GM12878 (cell line): ENCODE measurements around the gene LIPE. TPM values are rescaled to one million over a fixed set of nuclear protein-coding genes. Genes with fewer than 3 reads are reported as not detected.
A peak's percentile ranks its signal among the peaks of the same experiment; 100 is the strongest.

Experiments used
- ATAC-seq: fragments of 200-7000 bp; cut with Tn5 transposase; 3 replicates; pipeline ENCODE4 v1.9.1; 2020; ENCODE audit warnings: mild to moderate bottlenecking, moderate library complexity
- BruUV-seq: library from RNA; stranded (reverse); fragments of 400-500 nt; replicated peaks from 2 replicates; lab custom pipeline; 2021; lab: Mats Ljungman, UMichigan
- CTCF ChIA-PET: fragments of 300-600 bp; sonication (Branson Sonifier 250); formaldehyde crosslinking; extraction: SDS; loops from one replicate; lab custom pipeline; 2021; ENCODE audit warnings: inconsistent platforms; lab: Yijun Ruan, JAX
- POLR2A ChIA-PET: fragments of 350-600 bp; formaldehyde crosslinking; extraction: SDS; loops from one replicate; lab custom pipeline; 2021; ENCODE audit warnings: inconsistent platforms; lab: Charles Lee
- RAD21 ChIA-PET: fragments of 300-600 bp; sonication (Branson Sonifier 250); formaldehyde crosslinking; loops from one replicate; lab custom pipeline; 2023; ENCODE audit warnings: antibody characterized with exemption; ENCODE audit not compliant: unreplicated experiment; lab: Charles Lee
- SMC1A ChIA-PET: fragments of 300-600 bp; sonication (Branson Sonifier 250); formaldehyde crosslinking; loops from one replicate; lab custom pipeline; 2023; ENCODE audit not compliant: unreplicated experiment, uncharacterized antibody; lab: Charles Lee
- DNase-seq: peaks from one replicate; pipeline ENCODE4 v3.0.0-alpha.2; 2011; ENCODE audit warnings: low read depth, low spot score
- FAIRE-seq: peaks from 3 replicates; lab custom pipeline; 2011; peaks lifted over from hg19 to GRCh38; lab: Jason Lieb, UNC
- H2AFZ ChIP-seq: 2 replicates; pipeline ENCODE4 v1.6.0; 2011; ENCODE audit warnings: low read depth, low read length, control low read depth; ENCODE audit not compliant: control insufficient read depth
- H3K27ac ChIP-seq: 2 replicates; pipeline ENCODE4 v1.5.1; 2011; ENCODE audit warnings: control low read depth; ENCODE audit not compliant: control insufficient read depth, insufficient read depth
- H3K27me3 ChIP-seq, 2 experiments: replicated peaks in 1 of 2; 2 replicates each; pipeline versions ENCODE4 v1.6.0 to v1.6.1; 2011; ENCODE audit warnings: low read length in 1 of 2; ENCODE audit not compliant: control insufficient read depth in 2 of 2, insufficient read depth in 2 of 2
- H3K36me3 ChIP-seq, 2 experiments: 2 replicates each; pipeline ENCODE4 v1.5.1; 2011; ENCODE audit warnings: low read length in 1 of 2; ENCODE audit not compliant: control insufficient read depth in 2 of 2, insufficient read depth in 2 of 2
- H3K4me1 ChIP-seq: 2 replicates; pipeline ENCODE4 v1.6.1; 2011; ENCODE audit warnings: mild to moderate bottlenecking, low read length, moderate library complexity, mixed read lengths; ENCODE audit not compliant: control insufficient read depth, insufficient read depth
- H3K4me2 ChIP-seq: 2 replicates; pipeline ENCODE4 v1.6.0; 2011; ENCODE audit warnings: control low read depth; ENCODE audit not compliant: control insufficient read depth, insufficient read depth
- H3K4me3 ChIP-seq: fragments of 200-600 bp; sonication (generic); 2 replicates; pipeline ENCODE4 v1.5.1; 2016
- H3K79me2 ChIP-seq: 2 replicates; pipeline ENCODE4 v1.6.0; 2011; ENCODE audit warnings: low read length; ENCODE audit not compliant: control insufficient read depth, insufficient read depth
- H3K9ac ChIP-seq: 2 replicates; pipeline ENCODE4 v1.8.0; 2011; ENCODE audit warnings: low read length, control low read depth, mixed read lengths; ENCODE audit not compliant: control insufficient read depth, insufficient read depth
- H3K9me3 ChIP-seq: replicated peaks from 3 replicates; pipeline ENCODE4 v1.5.1; 2011; ENCODE audit warnings: mild to moderate bottlenecking, low read length; ENCODE audit not compliant: control insufficient read depth, insufficient read depth
- H4K20me1 ChIP-seq: 2 replicates; pipeline ENCODE4 v1.6.0; 2011; ENCODE audit not compliant: control insufficient read depth, insufficient read depth
- FOS ChIP-seq: IDR thresholded peaks from 3 replicates; pipeline ENCODE4 v1.6.1; 2011; ENCODE audit warnings: borderline replicate concordance; ENCODE audit not compliant: insufficient read length; ENCODE audit errors: extremely low read depth
- IKZF1 ChIP-seq: fragments of 450-650 bp; conservative IDR thresholded peaks from 2 replicates; pipeline ENCODE4 v1.6.1; 2017; ENCODE audit warnings: antibody characterized with exemption, mild to moderate bottlenecking
- LARP7 ChIP-seq: fragments of 450-650 bp; IDR thresholded peaks from 2 replicates; pipeline ENCODE4 v1.6.1; 2017; ENCODE audit warnings: mild to moderate bottlenecking
- MYC ChIP-seq: IDR thresholded peaks from 2 replicates; pipeline ENCODE4 v1.6.1; 2011; ENCODE audit warnings: mild to moderate bottlenecking, low read length, moderate library complexity, inconsistent platforms; ENCODE audit not compliant: insufficient read depth, insufficient replicate concordance, insufficient read length, severe bottlenecking
- NFYB ChIP-seq: IDR thresholded peaks from 2 replicates; pipeline ENCODE4 v1.6.1; 2011; ENCODE audit warnings: low read depth, mild to moderate bottlenecking, low read length, improper control_type of control experiment, moderate library complexity; ENCODE audit not compliant: insufficient read depth
- NR2C2 ChIP-seq: IDR thresholded peaks from 2 replicates; pipeline ENCODE4 v1.6.1; 2011; ENCODE audit warnings: borderline replicate concordance, low read depth; ENCODE audit not compliant: control insufficient read depth, insufficient read length
- POLR2AphosphoS5 ChIP-seq: IDR thresholded peaks from 2 replicates; pipeline ENCODE4 v1.6.1; 2011; ENCODE audit warnings: mild to moderate bottlenecking, low read length, inconsistent platforms
- RFX5 ChIP-seq: IDR thresholded peaks from 2 replicates; pipeline ENCODE4 v1.6.1; 2011; ENCODE audit warnings: low read depth, low read length, improper control_type of control experiment
- SPI1 ChIP-seq: IDR thresholded peaks from 2 replicates; pipeline ENCODE4 v1.6.1; 2011; ENCODE audit warnings: low read depth, mild to moderate bottlenecking, low read length, moderate library complexity, borderline replicate concordance; ENCODE audit not compliant: insufficient read depth
- WGBS: methylation state at CpG from one replicate; pipeline ENCODE4 v1.1.6; 2016; ENCODE audit warnings: low lambda C conversion rate; ENCODE audit not compliant: insufficient replicate concordance, insufficient coverage; ENCODE audit errors: missing lambda C conversion rate; 5-methylcytosine and 5-hydroxymethylcytosine counted together
- in situ Hi-C: fragments of 300-500 bp; cut with MboI; formaldehyde crosslinking; loops from 9 replicates; pipeline ENCODE4 v1.14.3; 2018; ENCODE audit warnings: mixed read lengths
- intact Hi-C: fragments of 100-400 bp; cut with micrococcal nuclease; formaldehyde crosslinking; loops from one replicate; pipeline ENCODE4 v1.14.2; 2022; ENCODE audit not compliant: unreplicated experiment
- polyA plus RNA-seq, 11 experiments: library from polyadenylated mRNA; depleted of rRNA in 4 of 11; unstranded in 6 of 11; stranded (reverse) in 5 of 11; fragments of >200 nt; fragmentation: Nextera tagmentation in 4 of 11; fragmentation: Illumina TruSeq in 1 of 11; extraction: Ambion mirVana in 4 of 11; extraction: Trizol in 1 of 11; gene quantifications; 1 replicate in 1 of 11; 2 replicates in 10 of 11; pipeline versions ENCODE4 v1.2.1 to v1.2.3, GENCODE V29; 2011 to 2016; ENCODE audit warnings: inconsistent platforms in 2 of 11, missing spikeins in 2 of 11, low read depth in 1 of 11
- total RNA-seq, 4 experiments: library from RNA; depleted of rRNA in 3 of 4; stranded (reverse); fragments of >200 nt in 3 of 4; fragmentation: Illumina TruSeq in 1 of 4; extraction: Trizol in 1 of 4; gene quantifications; 2 replicates each; pipeline versions ENCODE4 v1.2.1 to v1.2.3, GENCODE V29; 2013 to 2021
- TF ChIP-seq, protein P1 (sequence below): fragments of 450-650 bp; IDR thresholded peaks from 2 replicates; pipeline ENCODE4 v1.6.1; 2016; ENCODE audit warnings: mild to moderate bottlenecking
- TF ChIP-seq, protein P2 (sequence below): IDR thresholded peaks from 2 replicates; pipeline ENCODE4 v1.6.1; 2012; ENCODE audit warnings: low read depth, low read length, improper control_type of control experiment
- TF ChIP-seq, protein P3 (sequence below): fragments of 450-650 bp; IDR thresholded peaks from 2 replicates; pipeline ENCODE4 v1.6.1; 2018; ENCODE audit warnings: borderline replicate concordance, mild to moderate bottlenecking; ENCODE audit not compliant: partially characterized antibody

Gene LIPE
- total and polyA plus RNA-seq, 10 of the 15 experiments (the other 5 are each of a cell fraction or from before 2014, with no cell fraction given), result 0.02 to 33.3 (median 9.5) TPM

DNA sequence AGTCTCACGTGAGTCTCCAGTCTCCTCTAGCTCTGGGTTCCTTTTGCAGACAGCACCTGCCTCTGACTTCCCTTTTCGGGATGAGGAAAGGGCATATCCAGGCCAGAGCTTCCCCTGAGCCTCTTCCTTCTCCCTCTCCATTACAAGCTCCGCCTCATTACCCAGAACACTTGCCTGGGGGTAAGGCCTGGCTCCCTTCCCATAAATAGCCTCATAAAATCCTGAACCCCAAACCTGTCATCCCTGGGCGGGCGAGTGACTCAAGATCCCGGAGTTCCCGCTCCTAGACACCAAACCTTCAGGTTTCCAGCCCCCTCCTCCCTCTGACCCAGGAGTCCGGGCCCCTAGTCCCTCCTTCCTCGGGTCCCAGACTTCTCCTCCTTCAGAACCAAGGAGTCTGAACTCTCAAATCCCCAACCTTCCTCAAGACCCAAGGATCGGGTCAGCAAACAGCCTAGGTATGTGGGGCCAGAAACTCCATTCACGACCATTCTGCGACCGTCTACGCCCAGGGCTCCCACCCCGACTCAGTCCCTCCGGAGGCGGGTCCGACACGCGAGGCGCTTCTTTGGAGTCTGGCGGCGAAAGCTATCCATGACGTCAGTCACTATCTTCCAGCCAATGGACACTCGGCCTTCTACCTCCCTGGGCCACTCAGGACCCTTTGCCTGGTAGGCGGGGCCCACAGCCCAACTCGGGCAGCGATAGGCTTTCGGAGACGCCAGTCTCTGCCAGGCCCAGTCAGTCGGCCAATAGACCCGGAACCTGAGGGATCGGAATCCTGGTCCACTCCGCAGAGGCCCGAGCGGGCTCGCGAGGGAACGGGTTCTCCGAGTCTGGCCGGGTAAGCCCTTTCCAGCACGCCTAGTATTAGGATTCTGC lies 30.6 kb downstream of the LIPE start:
- BruUV-seq, result TSS peak; percentile 93
- POLR2A ChIA-PET, result interaction anchor here (0.6 to 1.6 kb wide), 8 partner anchors 16 to 537 kb away, joined by 3 to 8 read pairs (median 4); partner anchors contain the start of gene RPS19
- Histone ChIP-seq H3K4me2 (peak overlapping the region; percentile 98), H3K79me2 (peaks cover 5% of the 10 kb centered on the region), H3K9me3 (no peaks in the 10 kb centered on the region), H3K4me1 (peaks cover 8% of the 10 kb centered on the region), H3K36me3 (no peaks in the 10 kb centered on the region), H2AFZ (peak overlapping the region; percentile 95), H4K20me1 (no peaks in the 10 kb centered on the region), H3K9ac (peak overlapping the region; percentile 78), H3K27ac (peak overlapping the region; percentile 80), H3K4me3 (peak overlapping the region; percentile 97), H3K27me3 (no peaks in the 10 kb centered on the region)
- SMC1A ChIA-PET, result interaction anchor here (1.1 to 2.9 kb wide), 7 partner anchors 10 to 54 kb away, joined by 4 to 8 read pairs (median 5); no protein-coding TSS in a partner anchor
- RAD21 ChIA-PET, result interaction anchor here (0.9 to 1.8 kb wide), 6 partner anchors 10 to 265 kb away, joined by 3 to 4 read pairs (median 4); partner anchors contain the start of gene GSK3A
- intact Hi-C loops (loop anchor here (2.0 kb wide), 1 partner anchor 72 kb away; the partner anchor contains the start of gene MEGF8), in situ Hi-C loops (no loop called here)
- DNase-seq (peak; percentile 98), FAIRE-seq (peak; percentile 99), ATAC-seq (peak; percentile 99)
- under 1% methylated on average over 42 of the region's 42 CpGs for WGBS
- CTCF ChIA-PET, result interaction anchor here (0.6 to 2.3 kb wide), 16 partner anchors 10 to 576 kb away, joined by 3 to 10 read pairs (median 5); no protein-coding TSS in a partner anchor
- TF ChIP-seq NFYB (peak; percentile 98), SPI1 (peak; percentile 26; the same call in 1 of the 2 replicates), LARP7 (peak; percentile 34; the same call in 1 of the 2 replicates), RFX5 (peak; percentile 92), MYC (no peak), NR2C2 (no peak), FOS (peak; percentile 93), POLR2AphosphoS5 (peak; percentile 89), IKZF1 (peak; percentile 39; the same call in 1 of the 2 replicates)
- TF ChIP-seq, protein P1, sequence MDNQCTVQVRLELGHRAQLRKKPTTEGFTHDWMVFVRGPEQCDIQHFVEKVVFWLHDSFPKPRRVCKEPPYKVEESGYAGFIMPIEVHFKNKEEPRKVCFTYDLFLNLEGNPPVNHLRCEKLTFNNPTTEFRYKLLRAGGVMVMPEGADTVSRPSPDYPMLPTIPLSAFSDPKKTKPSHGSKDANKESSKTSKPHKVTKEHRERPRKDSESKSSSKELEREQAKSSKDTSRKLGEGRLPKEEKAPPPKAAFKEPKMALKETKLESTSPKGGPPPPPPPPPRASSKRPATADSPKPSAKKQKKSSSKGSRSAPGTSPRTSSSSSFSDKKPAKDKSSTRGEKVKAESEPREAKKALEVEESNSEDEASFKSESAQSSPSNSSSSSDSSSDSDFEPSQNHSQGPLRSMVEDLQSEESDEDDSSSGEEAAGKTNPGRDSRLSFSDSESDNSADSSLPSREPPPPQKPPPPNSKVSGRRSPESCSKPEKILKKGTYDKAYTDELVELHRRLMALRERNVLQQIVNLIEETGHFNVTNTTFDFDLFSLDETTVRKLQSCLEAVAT, result no peak
- TF ChIP-seq, protein P2, sequence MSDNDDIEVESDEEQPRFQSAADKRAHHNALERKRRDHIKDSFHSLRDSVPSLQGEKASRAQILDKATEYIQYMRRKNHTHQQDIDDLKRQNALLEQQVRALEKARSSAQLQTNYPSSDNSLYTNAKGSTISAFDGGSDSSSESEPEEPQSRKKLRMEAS, result peak; percentile 54; the same call in 1 of the 2 replicates
- TF ChIP-seq, protein P3, sequence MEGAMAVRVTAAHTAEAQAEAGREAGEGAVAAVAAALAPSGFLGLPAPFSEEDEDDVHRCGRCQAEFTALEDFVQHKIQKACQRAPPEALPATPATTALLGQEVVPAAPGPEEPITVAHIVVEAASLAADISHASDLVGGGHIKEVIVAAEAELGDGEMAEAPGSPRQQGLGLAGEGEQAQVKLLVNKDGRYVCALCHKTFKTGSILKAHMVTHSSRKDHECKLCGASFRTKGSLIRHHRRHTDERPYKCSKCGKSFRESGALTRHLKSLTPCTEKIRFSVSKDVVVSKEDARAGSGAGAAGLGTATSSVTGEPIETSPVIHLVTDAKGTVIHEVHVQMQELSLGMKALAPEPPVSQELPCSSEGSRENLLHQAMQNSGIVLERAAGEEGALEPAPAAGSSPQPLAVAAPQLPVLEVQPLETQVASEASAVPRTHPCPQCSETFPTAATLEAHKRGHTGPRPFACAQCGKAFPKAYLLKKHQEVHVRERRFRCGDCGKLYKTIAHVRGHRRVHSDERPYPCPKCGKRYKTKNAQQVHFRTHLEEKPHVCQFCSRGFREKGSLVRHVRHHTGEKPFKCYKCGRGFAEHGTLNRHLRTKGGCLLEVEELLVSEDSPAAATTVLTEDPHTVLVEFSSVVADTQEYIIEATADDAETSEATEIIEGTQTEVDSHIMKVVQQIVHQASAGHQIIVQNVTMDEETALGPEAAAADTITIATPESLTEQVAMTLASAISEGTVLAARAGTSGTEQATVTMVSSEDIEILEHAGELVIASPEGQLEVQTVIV, result peak; percentile 59
